ENCODE data around the gene ZNF761. TPM values are rescaled to one million over a fixed set of nuclear protein-coding genes. Genes with fewer than 3 reads are reported as not detected.
"Not testable (repeated sequence)": the region's sequence is repeated elsewhere in the genome, so short reads cannot be mapped to it uniquely, and the experiment has no call there.

ZNF761 gene
- total RNA-seq, 2 experiments from 2014 or later: 14.0 to 16.0 TPM

- no peak for DNase-seq (ENCODE audit: low spot score)
- no peaks in the 10 kb centered on the region for H4K20me1 ChIP-seq (ENCODE audit: insufficient read depth, low read length)
- no peaks in the 10 kb centered on the region for H3K9me2 ChIP-seq (ENCODE audit: insufficient read depth, low read length)
- TF ChIP-seq CTCF (conservative IDR thresholded peaks at IDR 0.05; ENCODE audit: low read length) (no peak), EZH2phosphoT487 (IDR thresholded peaks at IDR 0.05; ENCODE audit: borderline replicate concordance, low read depth, low read length) (no peak)
- no peaks in the 10 kb centered on the region for H3K4me1 ChIP-seq (ENCODE audit: insufficient read depth, low read length, poor library complexity, severe bottlenecking)
- peaks cover 53% of the 10 kb centered on the region for H3K9me3 ChIP-seq (ENCODE audit: low read length)
- H3K36me3 ChIP-seq (ENCODE audit: insufficient read depth, low read length): peaks cover 63% of the 10 kb centered on the region
- no peak overlapping the region for H3K4me2 ChIP-seq (ENCODE audit: low read length)
- CTCF ChIA-PET (ENCODE audit: unreplicated experiment): no interaction called here
- POLR2A ChIA-PET: no interaction called here
- H2AFZ ChIP-seq (ENCODE audit: low read length): no peak overlapping the region
- H3K79me2 ChIP-seq (ENCODE audit: insufficient read depth, low read depth, low read length): no peaks in the 10 kb centered on the region
- no peak overlapping the region for H3K4me3 ChIP-seq (ENCODE audit: low read depth, low read length, poor library complexity, severe bottlenecking)
- BruUV-seq (replicated peaks): no TSS peak
- intact Hi-C loops (cut with micrococcal nuclease; ENCODE audit: unreplicated experiment): no loop called here
- H3K27ac ChIP-seq (ENCODE audit: low read depth, low read length, poor library complexity, severe bottlenecking): no peak overlapping the region
Measured at GRCh38 chr19:53409505-53410204, 22.1 kb upstream of the ZNF761 start.

GRCh38 chr19:53420520-53421315, 11.1 kb upstream of the ZNF761 start:
- H3K9me3 ChIP-seq (ENCODE audit: low read length); H3K9me2 ChIP-seq (ENCODE audit: insufficient read depth, low read length); H3K27ac ChIP-seq (ENCODE audit: low read depth, low read length, poor library complexity, severe bottlenecking); H2AFZ ChIP-seq (ENCODE audit: low read length); H3K4me2 ChIP-seq (ENCODE audit: low read length); H3K4me3 ChIP-seq (ENCODE audit: low read depth, low read length, poor library complexity, severe bottlenecking); CTCF ChIA-PET (ENCODE audit: unreplicated experiment); intact Hi-C loops (cut with micrococcal nuclease; ENCODE audit: unreplicated experiment); POLR2A ChIA-PET; BruUV-seq (replicated peaks); H3K36me3 ChIP-seq (ENCODE audit: insufficient read depth, low read length); H4K20me1 ChIP-seq (ENCODE audit: insufficient read depth, low read length); H3K4me1 ChIP-seq (ENCODE audit: insufficient read depth, low read length, poor library complexity, severe bottlenecking); DNase-seq (ENCODE audit: low spot score); H3K79me2 ChIP-seq (ENCODE audit: insufficient read depth, low read depth, low read length): not testable (repeated sequence)

- H3K27ac ChIP-seq (ENCODE audit: low read depth, low read length, poor library complexity, severe bottlenecking): no peak overlapping the region
- H3K36me3 ChIP-seq (ENCODE audit: insufficient read depth, low read length): no peaks in the 10 kb centered on the region
- H3K9me2 ChIP-seq (ENCODE audit: insufficient read depth, low read length): no peaks in the 10 kb centered on the region
- no peaks in the 10 kb centered on the region for H3K79me2 ChIP-seq (ENCODE audit: insufficient read depth, low read depth, low read length)
- no peaks in the 10 kb centered on the region for H3K9me3 ChIP-seq (ENCODE audit: low read length)
- H3K4me3 ChIP-seq (ENCODE audit: low read depth, low read length, poor library complexity, severe bottlenecking): no peak overlapping the region
- no peak for DNase-seq (ENCODE audit: low spot score)
- no peaks in the 10 kb centered on the region for H3K4me1 ChIP-seq (ENCODE audit: insufficient read depth, low read length, poor library complexity, severe bottlenecking)
- no peak overlapping the region for H3K4me2 ChIP-seq (ENCODE audit: low read length)
- BruUV-seq (replicated peaks): no TSS peak
- H2AFZ ChIP-seq (ENCODE audit: low read length): no peak overlapping the region
- POLR2A ChIA-PET: no interaction called here
- CTCF ChIA-PET (ENCODE audit: unreplicated experiment): no interaction called here
- intact Hi-C loops (cut with micrococcal nuclease; ENCODE audit: unreplicated experiment): no loop called here
- TF ChIP-seq CTCF (conservative IDR thresholded peaks at IDR 0.05; ENCODE audit: low read length) (no peak), EZH2phosphoT487 (IDR thresholded peaks at IDR 0.05; ENCODE audit: borderline replicate concordance, low read depth, low read length) (no peak)
- no peaks in the 10 kb centered on the region for H4K20me1 ChIP-seq (ENCODE audit: insufficient read depth, low read length)
Measured at GRCh38 chr19:53422551-53422950, 9.2 kb upstream of the ZNF761 start.

- H4K20me1 ChIP-seq (ENCODE audit: insufficient read depth, low read length); H3K79me2 ChIP-seq (ENCODE audit: insufficient read depth, low read depth, low read length); H3K4me2 ChIP-seq (ENCODE audit: low read length); H3K9me2 ChIP-seq (ENCODE audit: insufficient read depth, low read length); DNase-seq (ENCODE audit: low spot score); intact Hi-C loops (cut with micrococcal nuclease; ENCODE audit: unreplicated experiment); H2AFZ ChIP-seq (ENCODE audit: low read length); H3K27ac ChIP-seq (ENCODE audit: low read depth, low read length, poor library complexity, severe bottlenecking); CTCF ChIA-PET (ENCODE audit: unreplicated experiment); H3K9me3 ChIP-seq (ENCODE audit: low read length); BruUV-seq (replicated peaks); POLR2A ChIA-PET; H3K4me3 ChIP-seq (ENCODE audit: low read depth, low read length, poor library complexity, severe bottlenecking); H3K4me1 ChIP-seq (ENCODE audit: insufficient read depth, low read length, poor library complexity, severe bottlenecking); H3K36me3 ChIP-seq (ENCODE audit: insufficient read depth, low read length): not testable (repeated sequence)
Measured at GRCh38 chr19:53423074-53423473, 8.7 kb upstream of the ZNF761 start.

- H2AFZ ChIP-seq (ENCODE audit: low read length); H3K9me3 ChIP-seq (ENCODE audit: low read length); DNase-seq (ENCODE audit: low spot score); CTCF ChIA-PET (ENCODE audit: unreplicated experiment); H3K36me3 ChIP-seq (ENCODE audit: insufficient read depth, low read length); H3K4me2 ChIP-seq (ENCODE audit: low read length); BruUV-seq (replicated peaks); H3K4me1 ChIP-seq (ENCODE audit: insufficient read depth, low read length, poor library complexity, severe bottlenecking); POLR2A ChIA-PET; H3K9me2 ChIP-seq (ENCODE audit: insufficient read depth, low read length); H3K27ac ChIP-seq (ENCODE audit: low read depth, low read length, poor library complexity, severe bottlenecking); H3K79me2 ChIP-seq (ENCODE audit: insufficient read depth, low read depth, low read length); H4K20me1 ChIP-seq (ENCODE audit: insufficient read depth, low read length); H3K4me3 ChIP-seq (ENCODE audit: low read depth, low read length, poor library complexity, severe bottlenecking): not testable (repeated sequence)
- intact Hi-C loops (cut with micrococcal nuclease; ENCODE audit: unreplicated experiment): loop anchor here (2.0 kb wide), 1 partner anchor 323 kb away; no protein-coding TSS in a partner anchor
Measured at GRCh38 chr19:53423680-53424079, 8.1 kb upstream of the ZNF761 start.

Measured in OCI-LY7 (cell line).